HG02852 (cell line): ENCODE measurements around the gene UGT1A9.

Experiments
- ATAC-seq: cut with Tn5 transposase; IDR thresholded peaks from one replicate; pipeline ENCODE4 v1.9.1; 2021; ENCODE audit warnings: mild to moderate bottlenecking, moderate library complexity; ENCODE audit not compliant: unreplicated experiment

UGT1A9 gene

DNA sequence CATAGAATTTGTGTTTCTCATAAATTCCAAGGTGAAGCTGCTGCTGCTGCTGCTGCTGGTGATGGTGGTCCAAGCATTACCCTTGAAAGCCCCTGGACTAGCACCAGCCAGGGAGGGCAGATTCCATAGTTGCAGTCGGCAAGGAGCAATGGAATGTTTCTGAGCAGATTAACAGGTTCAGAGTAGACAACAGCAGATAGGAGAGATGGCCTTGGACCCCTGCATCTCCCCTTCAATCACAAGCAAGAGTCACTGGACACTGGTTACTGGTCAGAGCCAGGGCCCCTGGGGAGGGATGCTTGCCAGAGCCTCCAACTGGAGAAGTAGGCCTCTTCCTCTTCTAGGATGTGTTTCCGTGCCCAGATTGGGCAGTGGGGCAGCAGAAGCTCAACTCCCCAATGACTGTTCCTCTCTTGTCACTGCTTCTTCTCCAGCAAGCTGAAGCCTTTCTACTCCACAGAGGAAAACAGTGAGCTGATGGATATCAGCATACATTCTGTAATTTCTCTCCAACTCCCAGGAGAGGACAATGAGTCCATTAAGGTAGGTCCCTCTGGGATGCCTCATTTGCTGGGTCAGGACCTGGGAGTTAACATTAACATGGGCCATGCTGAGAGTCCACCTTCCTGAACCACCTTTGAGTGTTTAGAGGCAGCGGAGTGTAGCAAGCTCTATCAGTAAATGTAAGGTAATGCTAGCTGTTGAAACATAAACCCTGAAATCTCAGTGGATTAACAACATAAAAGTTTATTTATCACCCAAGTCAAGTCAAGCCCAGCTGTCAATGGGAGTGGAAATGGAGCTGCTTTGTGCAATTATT, 141.7 kb downstream of the UGT1A9 start:
- no peak for ATAC-seq

DNA sequence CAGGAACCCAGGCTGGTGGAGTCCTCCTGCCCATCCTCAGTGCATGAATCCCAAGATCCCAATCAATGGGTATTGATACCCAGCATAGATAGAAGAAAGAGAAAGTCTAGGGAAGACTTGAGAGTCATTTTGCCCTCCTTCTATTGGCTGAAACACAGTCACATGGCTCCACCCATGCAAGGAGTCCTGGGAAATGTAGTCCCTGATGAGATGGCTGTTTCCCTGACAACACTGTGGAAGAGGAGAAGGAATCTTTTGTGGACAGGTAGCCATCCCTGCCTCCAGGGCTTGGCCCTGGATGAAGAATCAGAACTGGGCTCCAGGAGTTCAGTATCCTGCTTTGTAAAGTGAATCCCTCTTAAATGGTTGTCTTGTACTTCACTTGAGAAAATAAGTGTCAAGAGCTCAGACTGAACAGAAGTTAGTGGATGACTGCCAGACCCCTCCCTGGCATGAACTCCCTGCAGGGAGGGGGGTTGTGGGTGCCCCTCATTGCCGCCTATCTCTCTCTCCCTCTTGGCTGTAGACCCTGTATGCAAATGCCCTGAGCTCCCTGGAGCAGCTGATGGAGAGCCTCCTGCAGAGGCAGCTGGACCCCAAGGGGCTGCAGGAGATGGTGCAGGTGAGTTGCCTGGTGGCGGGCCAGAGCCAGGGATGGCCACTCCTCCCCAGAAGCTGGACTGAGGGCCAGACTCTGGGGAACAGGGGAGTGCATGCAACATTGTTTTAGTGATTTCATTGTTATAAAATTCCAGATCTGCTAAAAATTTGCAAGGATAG, 142.5 kb downstream of the UGT1A9 start:
- ATAC-seq, result no peak

DNA sequence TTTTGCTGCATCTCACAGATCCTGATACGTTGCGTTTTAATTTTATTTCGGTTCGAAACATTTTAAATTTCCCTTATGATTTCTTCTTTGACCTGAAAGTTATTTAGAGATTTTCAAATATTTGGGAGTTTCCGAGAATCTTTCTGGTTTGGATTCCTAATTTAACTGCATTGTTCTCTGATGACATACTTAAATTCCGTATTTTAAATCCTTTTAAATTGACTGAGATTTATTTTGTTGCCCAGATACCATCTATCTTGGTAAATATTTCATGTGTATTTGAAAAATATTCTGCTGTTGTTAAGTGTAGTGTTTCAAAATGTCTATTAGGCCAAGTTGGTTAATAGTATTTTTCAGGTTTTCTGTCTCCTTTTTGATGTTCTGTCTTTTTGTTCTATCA, 144.2 kb downstream of the UGT1A9 start:
- ATAC-seq, result no peak

DNA sequence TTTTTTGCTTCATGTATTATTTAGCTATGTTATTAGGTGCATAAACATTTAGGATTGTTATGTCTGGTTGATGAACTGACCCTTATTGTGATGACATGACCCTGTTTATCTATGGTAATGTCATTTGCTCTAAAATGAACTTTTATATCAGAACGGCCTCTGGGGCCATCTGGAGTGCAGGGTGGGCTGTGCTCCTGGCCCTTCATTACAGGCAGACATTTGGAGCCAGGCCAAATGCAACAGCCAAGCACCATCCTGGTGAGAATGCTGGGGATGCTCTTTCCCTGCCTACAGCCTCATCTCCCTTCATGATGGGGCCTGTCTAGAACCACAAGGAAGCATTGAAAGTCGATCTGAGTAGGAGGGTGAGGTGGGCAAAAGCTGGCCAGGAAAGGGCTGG, 144.6 kb downstream of the UGT1A9 start:
- no peak for ATAC-seq

DNA sequence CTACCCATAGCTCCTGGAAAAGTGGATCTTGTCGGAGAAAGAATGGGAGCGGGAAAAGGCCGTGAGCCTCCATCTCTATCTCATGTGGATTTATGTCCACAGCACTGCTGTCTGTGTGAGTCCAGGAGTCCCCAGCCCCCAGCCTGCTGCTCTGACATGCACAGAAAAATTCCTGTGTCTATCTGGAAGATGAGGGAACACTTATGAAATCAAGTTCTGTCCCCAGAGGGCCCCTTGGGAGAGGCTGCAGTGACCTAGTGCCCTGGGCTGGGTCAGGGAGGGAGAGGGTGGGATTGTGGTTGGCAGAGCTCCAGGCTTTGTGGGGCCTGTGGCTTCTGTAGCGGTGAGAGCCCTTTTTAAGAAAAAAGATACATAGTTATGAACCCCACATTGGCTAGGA, 145.1 kb downstream of the UGT1A9 start:
- no peak for ATAC-seq

DNA sequence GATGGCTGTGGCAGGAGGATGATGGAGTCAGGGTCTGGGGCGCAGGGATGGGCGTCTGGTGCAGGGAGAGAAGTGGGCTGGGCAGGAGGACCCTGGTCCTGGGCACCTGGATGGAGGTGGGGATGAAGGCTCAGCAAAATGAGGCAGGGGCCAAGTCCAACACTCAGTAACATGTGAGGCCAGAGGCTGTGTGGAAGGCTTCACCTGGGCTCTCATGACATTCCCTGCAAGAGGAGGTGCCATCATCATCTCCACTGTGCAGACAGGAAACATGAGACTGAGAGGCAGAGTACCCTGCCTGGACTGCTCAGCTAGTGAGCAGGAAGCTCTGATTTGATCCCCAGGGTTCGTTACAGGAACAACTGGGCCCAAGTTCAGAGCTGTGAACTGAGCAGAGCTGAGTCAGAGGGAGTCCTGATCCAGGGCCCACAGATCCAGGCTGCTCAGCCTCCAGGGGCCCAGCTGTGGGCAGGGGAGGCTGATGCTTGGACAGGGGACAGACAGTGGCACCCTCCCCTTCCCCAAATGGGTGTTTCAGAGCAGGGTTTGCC, 145.7 kb downstream of the UGT1A9 start:
- no peak for ATAC-seq

DNA sequence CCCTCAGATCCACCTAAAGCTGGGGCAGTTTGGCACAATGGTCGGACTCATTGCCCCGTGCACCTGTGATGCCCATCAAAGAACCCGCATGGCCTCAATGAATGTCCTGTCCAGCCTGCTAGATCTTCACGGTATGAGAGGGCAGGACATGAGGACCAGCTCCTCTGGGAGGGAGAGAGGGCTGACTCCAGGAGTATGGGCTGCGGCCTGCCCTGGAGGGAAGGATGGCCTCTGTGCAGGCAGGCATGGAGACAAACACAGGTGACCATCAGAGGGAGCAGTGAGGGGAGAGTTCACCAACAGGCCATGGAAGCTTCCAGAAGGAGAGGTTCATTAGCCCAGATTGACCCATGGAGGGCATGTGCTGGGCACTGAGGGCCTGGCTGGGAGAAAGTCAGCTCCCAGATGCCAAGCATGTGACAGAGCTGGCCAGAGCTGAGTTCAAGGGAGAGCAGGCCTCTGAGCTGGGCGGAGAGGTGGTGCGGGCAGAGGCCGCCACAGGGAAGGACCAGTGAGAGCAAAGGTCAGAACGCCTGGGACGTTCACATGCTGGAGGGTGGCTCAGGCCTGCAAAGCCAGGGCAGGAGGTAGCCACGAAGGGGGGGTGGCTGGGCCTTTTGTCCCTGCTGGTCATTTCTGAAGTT, 146.4 kb downstream of the UGT1A9 start:
- ATAC-seq, result no peak

DNA sequence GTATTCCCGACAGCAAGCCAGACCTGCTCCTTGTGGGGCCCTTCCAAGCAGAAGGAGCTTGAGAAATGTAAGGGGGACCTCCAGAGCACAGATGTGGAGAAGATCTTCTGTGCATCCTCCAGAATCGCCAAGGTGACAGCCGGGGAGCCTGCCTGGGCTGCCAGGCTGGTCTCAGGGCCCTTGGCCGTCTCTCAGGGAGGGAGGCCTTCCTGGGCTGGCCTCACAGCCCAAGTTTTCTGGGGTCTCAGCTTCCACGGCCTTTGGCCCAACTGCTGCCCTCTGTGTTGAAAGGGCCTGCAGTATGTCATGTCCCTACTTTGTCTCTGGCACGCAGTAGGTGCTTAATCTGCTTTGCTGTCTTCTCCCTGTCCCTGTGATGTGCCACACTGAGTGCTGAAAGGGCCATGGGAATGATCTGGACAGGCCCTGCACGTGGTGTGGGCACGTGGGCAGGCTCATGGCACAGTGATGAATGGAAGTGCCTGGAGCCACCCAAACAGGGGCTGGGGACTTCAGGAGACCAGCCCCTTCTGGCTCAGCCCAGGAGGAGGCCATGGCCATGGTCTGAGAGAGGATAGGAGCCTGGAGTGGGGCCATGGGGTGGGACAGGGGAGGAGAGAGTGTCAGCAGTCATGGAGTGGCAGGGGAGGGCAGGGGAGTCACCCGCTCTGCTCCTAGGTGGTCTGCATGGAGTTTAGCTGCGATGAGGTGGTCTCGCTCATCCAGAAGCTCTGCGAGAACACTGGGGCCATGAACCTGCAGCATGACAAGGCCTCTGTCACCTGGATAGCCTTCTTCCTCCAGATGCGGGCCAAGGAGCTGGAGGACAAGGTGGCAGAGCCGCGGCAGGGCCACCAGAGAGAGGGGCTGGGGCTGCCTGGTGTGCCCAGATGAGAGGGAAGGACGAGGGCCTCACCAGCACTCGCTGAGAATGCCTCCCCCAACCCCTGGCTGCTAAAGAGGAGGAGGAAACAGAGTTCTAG, 147.2 kb downstream of the UGT1A9 start:
- ATAC-seq, result no peak

DNA sequence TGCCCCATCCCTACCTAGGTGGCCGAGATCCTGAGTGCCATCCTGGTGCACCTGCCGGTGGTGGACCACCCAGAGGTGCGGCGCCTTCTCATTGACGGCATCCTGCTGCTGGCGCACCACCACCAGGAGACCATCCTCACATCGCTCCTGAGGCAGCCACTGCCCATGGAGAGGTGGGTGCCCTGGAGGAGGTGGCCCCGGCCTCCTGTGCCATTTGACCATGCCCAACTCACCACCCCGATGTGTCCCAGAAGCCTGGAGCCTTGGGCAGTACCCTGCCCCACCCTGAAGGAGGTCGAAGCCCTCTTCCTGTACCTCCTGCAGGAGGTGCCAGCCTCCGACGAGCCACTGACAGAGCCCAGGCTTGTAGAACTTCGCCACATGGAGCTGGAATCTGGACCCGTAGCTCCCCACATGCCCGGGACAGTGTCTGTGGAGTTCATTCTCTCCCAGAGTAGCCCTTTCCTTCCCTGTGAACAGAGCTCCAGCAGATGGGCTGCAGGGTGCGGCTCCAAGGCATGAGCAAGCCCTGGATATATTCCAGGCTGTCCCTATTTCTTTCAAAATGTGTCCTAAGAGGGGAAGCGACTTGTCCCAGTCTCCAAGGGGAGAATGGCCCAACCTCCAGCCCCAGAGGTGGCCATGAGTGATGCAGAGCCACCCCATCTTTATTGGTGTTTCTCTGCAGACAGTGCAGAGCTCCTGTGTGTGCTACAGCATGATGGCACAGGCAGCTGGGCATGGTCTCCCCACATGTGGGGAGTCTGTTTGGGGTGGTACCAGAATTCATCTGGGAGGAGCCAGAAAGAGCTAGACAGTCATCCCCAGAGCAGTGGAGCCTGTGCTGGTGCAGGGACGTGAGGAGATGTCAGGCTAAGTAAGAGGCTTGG, 148.4 kb downstream of the UGT1A9 start:
- no peak for ATAC-seq

DNA sequence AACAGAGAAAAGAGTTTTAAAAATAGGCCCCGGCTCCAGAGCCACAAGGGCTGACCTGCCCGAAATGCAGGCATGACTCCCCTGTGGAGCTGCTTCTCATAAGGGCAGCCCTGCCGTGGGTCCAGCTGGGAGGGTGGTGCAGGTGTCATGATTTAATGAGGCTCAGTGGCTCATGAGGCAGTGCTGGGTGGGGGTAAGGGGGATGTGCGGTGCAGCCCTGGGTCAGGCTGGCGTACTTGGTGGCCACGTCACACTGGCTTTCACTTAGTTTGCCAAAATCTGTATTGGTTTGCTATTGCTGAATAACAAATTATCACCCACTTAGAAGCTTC, 149.0 kb downstream of the UGT1A9 start:
- ATAC-seq, result no peak

DNA sequence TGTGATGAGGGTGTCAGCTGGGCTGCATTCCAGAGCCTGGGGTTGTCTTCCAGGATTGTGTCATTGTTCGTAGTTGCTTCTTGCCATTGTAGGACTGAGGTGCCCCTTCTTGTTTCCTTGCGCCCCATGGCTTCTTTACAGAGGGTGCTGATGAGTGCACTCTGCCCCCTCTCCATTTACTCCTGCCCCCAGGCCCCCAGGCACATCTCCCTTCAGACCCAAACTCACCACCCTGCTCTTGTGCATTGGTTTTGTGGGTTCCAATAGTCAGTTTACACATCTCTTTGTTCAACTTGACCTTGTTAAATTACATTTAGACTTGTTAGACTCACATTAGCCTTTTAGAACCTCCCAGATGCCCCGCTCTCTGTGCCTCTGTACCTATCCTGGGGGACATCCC, 149.5 kb downstream of the UGT1A9 start:
- ATAC-seq, result no peak

DNA sequence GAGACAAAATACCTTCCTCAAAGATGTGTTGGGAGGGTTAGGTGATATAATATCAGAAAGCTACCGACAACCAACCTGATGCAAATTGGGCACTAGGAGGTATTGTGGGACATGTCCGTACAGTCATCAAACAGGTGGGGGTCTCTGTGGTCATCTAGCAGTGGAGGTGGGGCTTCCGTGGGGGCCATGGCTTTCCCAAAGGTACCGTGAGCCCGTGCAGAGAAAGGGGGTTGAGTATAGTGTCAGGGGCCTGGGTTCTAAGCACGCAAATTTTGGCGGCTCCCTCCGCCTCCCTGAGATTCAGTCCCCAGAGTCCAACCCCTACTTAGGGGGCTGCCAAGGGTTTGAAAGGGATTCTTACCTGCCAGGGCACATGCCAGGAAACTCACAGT, 150.0 kb downstream of the UGT1A9 start:
- no peak for ATAC-seq

DNA sequence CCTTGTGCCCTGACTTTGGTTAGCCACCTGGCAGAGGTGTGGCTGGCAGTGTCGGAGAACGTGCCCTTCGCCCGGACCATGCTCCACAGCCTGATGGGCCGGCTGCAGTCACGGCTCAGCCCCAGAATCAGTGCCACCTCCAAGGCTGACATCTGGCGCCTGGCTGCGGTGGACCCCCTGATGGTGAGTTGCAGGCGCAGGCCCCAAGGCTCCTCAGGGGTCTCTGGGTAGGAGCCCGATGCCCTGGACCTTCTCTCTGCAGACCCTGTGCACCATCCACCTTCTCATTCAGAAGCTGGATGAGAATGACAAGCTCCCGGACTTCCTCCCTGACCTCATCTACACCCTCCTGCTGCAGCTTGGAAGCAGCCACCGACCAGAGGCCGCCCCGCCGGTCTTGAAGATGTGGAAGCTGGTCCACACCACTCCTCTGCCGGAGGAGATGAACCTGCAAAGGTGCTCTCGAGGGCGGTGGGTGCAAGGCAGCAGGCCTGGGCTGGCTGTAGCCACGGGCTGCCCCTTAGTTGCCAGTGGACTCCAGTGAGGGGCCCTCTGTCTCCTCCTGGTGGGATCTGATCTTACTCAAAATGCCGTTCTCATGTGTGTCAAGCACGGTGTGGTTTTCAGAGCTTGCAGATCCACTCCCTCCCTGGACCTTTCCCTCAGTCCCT, 150.5 kb downstream of the UGT1A9 start:
- no peak for ATAC-seq
